Astrocyte of the cerebellum (primary cell): ENCODE results near the gene PCDHB13.

Experiments
- DNase-seq: peaks from one replicate; pipeline ENCODE4 v3.0.0-alpha.2; 2011; ENCODE audit warnings: low read depth
- H3K4me3 ChIP-seq: 2 replicates; pipeline ENCODE4 v1.5.1; 2011; ENCODE audit warnings: mild to moderate bottlenecking, low read depth, low read length, moderate library complexity
- CTCF ChIP-seq: IDR thresholded peaks from 2 replicates; pipeline ENCODE4 v1.5.1; 2012; ENCODE audit warnings: low read length, low read depth, moderate library complexity, mild to moderate bottlenecking; ENCODE audit errors: missing control alignments
- in situ Hi-C: cut with HindIII; loops from 2 replicates; pipeline ENCODE4 v1.10.0; 2017; ENCODE audit warnings: low sequenced_read_pairs

Gene PCDHB13

DNA sequence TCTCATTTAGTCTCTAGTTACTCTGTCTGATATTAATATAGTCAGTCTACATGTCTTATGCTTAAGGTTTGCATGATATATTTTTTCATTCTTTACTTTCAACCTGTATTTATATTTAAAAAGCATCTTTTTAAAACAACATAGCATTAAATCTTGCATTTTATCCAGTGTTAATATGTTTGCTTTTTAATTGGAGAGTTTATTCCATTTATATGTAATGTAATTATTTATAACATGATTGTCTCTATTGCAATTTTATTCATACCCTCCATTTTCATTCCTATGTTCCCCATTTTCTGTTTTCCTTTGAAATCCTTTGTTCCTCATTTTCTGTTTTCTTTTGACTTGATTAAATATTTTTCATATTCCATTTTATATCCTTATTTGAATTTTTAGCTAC, 44.7 kb downstream of the PCDHB13 start:
- in situ Hi-C loops, result no loop called here
- DNase-seq, result no peak

GRCh38 chr5:141258948-141259347, 45.2 kb downstream of the PCDHB13 start:
- in situ Hi-C loops, result no loop called here
- TF ChIP-seq CTCF, result no peak
- H3K4me3 ChIP-seq, result no peak overlapping the region
- DNase-seq, result no peak

More for the DNA sequence above, 44.7 kb downstream of the PCDHB13 start:
- TF ChIP-seq CTCF, result no peak
- H3K4me3 ChIP-seq, result no peak overlapping the region

GRCh38 chr5:141260458-141261237, 46.9 kb downstream of the PCDHB13 start:
- DNase-seq, result no peak
- TF ChIP-seq CTCF, result no peak
- no peak overlapping the region for H3K4me3 ChIP-seq
- in situ Hi-C loops, result no loop called here

DNA sequence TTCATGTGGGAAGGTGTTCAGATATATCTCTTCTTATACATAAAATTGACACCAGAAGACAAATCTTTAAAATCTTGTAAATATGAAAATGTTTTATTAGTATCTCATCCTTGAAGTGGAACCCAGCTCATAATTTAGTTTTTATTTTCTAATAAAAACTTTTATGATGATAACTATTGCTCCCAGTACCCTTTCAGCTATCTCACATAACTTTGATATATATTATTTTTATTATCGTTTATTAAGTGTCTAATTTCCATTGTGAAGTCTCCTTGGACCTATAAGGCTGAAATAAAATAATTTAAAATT, 47.5 kb downstream of the PCDHB13 start:
- no peak for TF ChIP-seq CTCF
- H3K4me3 ChIP-seq, result no peak overlapping the region
- no peak for DNase-seq
- in situ Hi-C loops, result no loop called here
